Measurements from ENCODE around the gene SLC52A3.

Gene SLC52A3

DNA sequence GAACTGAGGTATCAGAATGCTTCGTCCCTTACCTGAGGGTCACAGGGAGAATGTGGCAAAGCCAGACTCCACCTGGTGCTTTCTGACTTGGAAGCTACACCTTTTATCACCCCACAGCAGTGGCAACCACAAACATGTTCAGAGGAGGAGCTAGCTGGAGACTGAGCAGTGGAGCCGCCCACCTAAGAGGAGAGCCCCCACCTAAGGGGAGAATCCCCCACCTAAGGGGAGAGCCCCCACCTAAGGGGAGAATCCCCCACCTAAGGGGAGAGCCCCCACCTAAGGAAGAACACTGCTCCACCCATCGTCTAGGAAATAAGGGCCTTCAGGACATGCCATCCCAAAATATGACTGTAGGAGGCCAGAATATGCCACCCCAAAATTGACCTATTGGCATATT is 4.0 kb downstream of the SLC52A3 start:
- peak; percentile 9 for DNase-seq

GRCh38 chr20:761418-762381 is 6.6 kb downstream of the SLC52A3 start:
- no peak for DNase-seq

DNA sequence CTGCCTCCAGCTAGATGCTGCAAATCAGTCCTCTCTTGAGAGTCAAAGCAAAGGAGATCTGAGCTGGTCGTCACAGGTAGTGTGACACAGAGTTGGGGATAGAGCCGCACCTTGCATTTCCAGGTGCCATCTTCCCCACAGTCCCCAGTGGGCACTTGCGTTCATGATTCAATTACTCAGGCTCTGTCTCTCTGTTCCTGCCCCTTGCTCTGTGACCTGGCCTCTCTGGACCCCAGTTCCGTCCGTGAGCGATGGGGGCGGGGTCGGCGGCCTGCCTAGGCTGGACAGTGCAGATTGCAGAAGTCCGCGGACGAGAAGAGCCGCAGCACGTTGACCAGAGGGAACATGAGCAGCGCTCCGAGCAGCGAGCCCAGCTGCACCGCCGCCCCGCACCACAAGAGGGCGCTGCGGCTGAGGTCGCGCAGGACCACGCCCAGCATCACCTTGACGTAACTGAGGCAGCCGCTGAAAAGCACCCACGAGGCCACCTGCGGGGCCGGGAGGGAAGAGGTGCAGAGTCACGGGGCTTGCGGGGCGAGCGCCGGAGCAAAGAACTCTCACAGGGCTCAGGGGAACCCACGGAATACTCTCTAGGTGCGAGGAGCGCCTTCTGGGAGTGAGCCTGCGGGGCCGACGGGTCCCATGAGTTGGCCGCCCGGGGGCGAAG is 7.4 kb downstream of the SLC52A3 start:
- DNase-seq: peak; percentile 27

- DNase-seq: no peak
Measured at GRCh38 chr20:757506-757905, 10.8 kb downstream of the SLC52A3 start.

DNA sequence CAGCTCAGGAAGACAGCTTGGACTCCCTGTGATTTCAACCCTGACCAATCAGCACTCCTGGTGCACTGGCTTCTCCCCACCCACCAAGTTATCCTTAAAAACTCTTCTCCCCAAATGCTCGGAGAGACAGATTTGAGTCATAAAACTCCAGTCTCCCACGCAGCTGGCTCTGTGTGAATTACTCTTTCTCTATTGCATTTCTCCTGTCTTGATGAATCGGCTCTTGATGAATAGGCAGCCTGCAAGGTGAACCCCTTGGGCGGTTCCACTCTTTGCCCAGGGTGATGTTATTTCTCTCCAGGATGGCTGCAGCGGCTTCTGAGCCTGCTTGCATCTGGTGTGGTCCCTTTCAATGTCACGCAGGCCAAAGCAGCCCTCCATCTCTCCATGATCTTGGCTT is 12.4 kb downstream of the SLC52A3 start:
- no peak for DNase-seq

DNA sequence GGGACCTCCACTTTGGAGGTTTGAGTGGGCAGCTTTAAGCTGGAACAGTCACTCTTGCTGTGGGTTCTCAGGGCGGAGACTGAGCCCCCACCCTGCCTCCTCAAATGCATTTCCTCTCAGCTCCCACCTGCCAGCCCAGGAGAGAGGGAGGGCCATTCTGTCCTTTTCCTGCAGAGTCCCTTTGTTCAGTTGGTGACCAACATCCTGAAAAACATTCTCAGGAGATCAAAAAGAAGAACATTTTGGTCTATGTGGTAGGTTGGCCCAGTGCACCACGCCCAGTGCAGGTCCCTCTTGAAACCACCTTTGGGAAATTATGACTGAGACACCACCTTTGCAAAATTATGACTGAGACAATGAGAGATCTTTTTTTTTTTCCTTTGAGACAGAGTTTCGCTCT is 13.4 kb downstream of the SLC52A3 start:
- DNase-seq: no peak

- DNase-seq: no peak
Measured at GRCh38 chr20:753897-754635, 14.2 kb downstream of the SLC52A3 start.

GRCh38 chr20:753136-753535 is 15.2 kb downstream of the SLC52A3 start:
- no peak for DNase-seq

DNA sequence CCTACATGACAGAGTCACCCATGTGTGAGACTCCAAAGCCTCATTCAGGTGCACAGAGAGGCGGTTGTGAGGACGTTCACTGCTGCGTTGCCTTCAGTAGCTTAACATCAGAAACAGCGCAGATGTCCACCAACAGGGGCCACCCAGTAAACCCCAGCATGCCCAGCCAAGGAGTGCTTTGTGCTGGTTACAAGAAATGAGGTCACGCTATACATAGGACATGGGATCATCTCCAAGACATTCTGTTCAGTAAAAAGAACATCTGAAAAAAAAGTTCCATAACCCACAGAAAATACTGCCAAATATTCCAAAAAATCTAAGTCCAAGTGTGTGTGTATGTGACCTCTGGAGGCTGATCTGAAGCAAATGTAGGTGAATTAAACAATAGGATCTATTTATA is 16.0 kb downstream of the SLC52A3 start:
- no peak for DNase-seq

GRCh38 chr20:751761-752160 is 16.5 kb downstream of the SLC52A3 start:
- no peak for DNase-seq

DNA sequence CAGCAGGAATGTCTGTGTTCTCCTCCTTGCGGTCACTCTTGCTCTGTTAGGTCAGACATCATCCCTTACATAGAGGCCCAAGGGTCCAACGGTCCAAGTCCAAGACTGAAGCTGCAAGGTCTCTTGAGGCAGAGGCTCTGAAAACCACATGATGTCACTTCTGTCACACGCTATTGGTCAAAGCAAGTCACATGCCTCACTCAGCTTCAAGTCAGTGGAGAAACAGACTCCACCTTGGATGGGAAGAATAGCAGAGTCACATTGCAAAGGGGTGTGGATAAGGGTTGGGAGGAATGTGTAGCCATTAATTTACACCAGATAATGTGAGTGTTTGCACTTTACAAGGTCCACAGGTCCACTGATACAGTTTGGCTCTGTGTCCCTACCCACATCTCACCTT is 17.5 kb downstream of the SLC52A3 start:
- DNase-seq: no peak

GRCh38 chr20:745683-746301 is 22.5 kb downstream of the SLC52A3 start:
- DNase-seq: no peak

- DNase-seq: no peak
Measured at GRCh38 chr20:742156-742555, 26.1 kb downstream of the SLC52A3 start.

GRCh38 chr20:741620-742019 is 26.7 kb downstream of the SLC52A3 start:
- no peak for DNase-seq

DNA sequence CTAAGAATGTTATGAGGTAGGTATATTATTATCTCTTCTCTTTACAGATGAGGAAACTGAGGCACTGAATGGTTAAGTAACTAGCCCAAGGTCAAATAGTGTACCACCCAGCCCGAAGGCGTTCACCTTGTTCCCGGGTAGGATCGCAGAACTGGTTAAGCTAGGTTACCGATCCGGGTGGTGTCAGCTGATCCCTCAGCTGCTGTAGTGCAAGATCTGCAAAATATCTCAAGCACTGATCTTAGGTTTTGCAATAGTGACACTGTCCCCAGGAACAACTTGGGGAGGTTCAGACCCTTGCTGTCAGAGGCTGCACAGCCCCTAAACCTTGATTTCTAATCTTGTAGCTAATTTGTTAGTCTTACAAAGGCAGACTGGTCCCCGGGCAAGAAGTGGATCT is 28.1 kb downstream of the SLC52A3 start:
- DNase-seq: no peak

DNA sequence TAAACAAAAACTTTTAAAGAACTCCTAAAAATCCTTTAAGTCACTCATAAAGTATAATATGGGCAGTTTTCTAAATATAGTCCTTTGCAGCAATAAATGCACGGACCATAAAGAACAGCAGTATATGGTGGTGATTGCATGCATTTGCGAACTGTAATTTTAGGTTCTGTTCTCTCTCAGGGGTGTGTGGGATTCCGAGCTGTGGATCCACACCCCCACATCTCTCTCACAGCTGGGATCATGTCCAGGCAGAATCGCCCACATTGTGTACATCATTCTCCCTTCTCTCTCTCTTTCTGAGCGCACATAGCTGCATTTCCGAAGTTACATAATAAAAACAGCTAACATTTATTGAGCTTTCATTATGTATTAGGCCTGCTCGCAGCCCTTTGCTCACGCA is 28.6 kb downstream of the SLC52A3 start:
- no peak for DNase-seq

- DNase-seq: no peak
Measured at GRCh38 chr20:733861-734260, 34.4 kb downstream of the SLC52A3 start.

- DNase-seq: no peak
Measured at GRCh38 chr20:732727-733126, 35.6 kb downstream of the SLC52A3 start.

DNA sequence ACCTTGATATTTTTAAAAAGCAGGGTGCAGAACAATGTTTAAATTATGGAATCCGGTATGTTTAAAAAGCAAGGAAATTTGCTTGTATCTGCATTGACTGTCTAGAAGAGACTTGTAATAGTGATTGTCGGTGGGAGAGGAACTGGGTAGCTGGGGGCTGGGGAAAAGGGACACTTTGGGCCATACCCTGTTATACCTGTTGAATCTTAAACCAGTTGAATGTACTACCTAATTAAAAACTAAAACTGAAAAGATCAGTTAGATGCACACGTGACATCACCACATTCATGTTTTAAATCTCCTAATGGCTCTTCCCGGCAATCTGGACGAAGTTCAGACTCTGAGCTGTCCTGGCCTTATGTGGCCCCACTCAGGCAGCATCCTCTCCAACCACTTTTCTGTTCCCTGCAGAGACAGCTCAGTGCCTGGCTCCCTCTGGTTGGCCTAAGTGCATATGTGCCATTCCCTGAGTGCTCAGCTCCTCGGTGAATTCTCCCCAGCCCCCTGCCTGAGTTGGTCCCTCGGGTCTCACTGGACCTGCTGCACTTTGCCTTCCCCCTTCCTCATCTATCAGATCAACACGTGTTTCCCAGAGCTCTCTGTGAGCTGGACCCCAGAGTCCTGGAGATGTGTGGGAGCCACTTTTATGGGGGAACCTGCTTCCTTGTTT is 36.3 kb downstream of the SLC52A3 start:
- no peak for DNase-seq

DNA sequence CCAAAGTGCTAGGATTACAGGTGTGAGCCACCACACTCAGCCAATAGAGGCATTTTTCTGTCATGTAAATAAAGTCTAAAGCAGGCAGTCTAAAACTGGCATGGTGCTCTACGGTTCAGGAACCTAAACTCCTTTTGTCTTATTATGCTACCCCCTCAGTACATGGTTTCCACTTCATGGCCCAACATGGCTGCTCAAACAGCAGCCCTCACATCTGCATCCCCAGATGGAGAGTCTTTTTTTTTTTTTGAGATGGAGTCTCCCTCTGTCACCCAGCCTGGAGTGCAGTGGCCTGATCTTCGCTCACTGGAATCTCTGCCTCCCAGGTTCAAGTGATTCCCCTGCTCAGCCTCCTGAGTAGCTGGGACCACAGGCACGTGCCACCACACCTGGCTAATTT is 38.3 kb downstream of the SLC52A3 start:
- no peak for DNase-seq

- DNase-seq: peak; percentile 71
Measured at GRCh38 chr20:728256-728944, 39.9 kb downstream of the SLC52A3 start.

- no peak for DNase-seq
Measured at GRCh38 chr20:726160-726559, 42.1 kb downstream of the SLC52A3 start.

Data from stimulated activated CD4-positive, alpha-beta T cell treated with anti-CD3 and anti-CD28 coated beads, Interleukin-4, amount 100 ng/mL, for 1 hour (primary cell).